Measurements from ENCODE around the gene P2RX6.
"Not testable (repeated sequence)": the region's sequence is repeated elsewhere in the genome, so short reads cannot be mapped to it uniquely, and the experiment has no call there.

P2RX6 gene

DNA sequence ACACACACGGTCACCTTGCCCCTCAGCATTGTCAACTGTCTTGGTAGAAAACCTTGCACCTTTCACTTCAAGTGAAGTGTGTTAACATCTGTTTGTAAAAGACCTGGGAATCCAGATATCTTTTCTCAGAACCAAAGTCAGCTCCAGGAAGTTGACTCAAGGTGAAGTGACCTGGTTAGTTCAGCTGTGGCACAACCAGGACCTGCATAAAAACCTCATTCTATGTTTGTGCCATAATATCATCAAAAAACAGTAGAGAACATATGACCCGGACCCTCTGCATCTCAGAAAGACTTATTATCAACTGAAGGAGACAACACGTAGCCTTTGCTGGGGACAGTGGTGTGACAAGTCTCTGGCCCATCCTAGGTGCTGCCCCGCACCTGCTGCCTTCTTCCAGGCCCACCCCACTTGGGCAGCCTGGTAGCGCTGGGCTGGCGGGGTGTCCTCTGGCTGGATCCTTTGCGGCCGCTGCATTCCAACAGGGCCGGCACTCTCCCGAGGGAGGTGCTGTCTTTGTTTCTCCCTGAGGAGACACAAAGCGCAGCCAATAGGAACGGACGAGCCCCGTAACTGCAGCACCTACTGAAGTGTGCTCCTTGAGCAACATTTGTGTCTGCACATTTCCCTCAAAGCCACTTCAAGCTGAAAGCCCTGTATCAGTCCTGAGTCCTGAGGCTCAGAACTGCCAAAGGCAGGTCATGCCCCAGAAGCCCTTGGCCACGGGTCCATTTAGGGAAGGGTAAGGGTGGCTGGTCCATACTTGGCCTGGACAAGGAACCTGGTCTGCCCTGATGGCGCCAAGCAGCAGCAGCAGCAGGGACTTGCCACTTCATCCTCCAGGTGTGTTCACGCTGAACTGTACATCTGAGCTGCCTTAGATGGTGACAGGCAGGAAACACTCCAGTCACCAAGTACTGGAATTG, 56.0 kb downstream of the P2RX6 start:
- Mint-ChIP-seq H3K9me3 (peaks cover 9% of the 10 kb centered on the region), H3K27me3 (ENCODE audit: low read depth, poor library complexity) (peaks cover 14% of the 10 kb centered on the region), H3K27ac (no peak overlapping the region), H3K36me3 (ENCODE audit: low read depth) (no peaks in the 10 kb centered on the region), H3K4me1 (peaks cover 15% of the 10 kb centered on the region), H3K4me3 (no peak overlapping the region)
- TF ChIP-seq, protein P1, sequence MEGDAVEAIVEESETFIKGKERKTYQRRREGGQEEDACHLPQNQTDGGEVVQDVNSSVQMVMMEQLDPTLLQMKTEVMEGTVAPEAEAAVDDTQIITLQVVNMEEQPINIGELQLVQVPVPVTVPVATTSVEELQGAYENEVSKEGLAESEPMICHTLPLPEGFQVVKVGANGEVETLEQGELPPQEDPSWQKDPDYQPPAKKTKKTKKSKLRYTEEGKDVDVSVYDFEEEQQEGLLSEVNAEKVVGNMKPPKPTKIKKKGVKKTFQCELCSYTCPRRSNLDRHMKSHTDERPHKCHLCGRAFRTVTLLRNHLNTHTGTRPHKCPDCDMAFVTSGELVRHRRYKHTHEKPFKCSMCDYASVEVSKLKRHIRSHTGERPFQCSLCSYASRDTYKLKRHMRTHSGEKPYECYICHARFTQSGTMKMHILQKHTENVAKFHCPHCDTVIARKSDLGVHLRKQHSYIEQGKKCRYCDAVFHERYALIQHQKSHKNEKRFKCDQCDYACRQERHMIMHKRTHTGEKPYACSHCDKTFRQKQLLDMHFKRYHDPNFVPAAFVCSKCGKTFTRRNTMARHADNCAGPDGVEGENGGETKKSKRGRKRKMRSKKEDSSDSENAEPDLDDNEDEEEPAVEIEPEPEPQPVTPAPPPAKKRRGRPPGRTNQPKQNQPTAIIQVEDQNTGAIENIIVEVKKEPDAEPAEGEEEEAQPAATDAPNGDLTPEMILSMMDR (IDR thresholded peaks at IDR 0.05) = no peak
- no peak for DNase-seq

DNA sequence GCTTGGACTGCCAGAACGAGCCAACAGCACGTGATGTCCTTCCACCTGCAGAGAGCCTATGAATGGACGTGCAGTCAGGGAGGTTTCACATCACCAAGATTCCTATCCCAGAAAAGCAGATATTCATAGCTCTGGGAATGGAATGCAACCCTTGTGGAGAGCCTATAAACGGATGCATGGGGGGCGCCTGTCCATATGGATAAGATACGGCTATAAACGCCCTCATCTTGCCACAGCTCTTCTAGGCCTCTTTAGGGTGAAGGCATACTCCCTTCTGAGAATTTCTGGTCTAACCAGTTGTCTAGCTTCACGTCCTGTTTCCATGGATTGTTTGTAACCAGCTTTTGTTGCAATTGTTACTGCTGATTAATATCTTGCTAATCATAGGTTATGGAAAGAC, 56.8 kb downstream of the P2RX6 start:
- Mint-ChIP-seq H3K4me1 (peaks cover 15% of the 10 kb centered on the region), H3K27me3 (ENCODE audit: low read depth, poor library complexity) (peaks cover 14% of the 10 kb centered on the region)
- not testable (repeated sequence) for H3K9me3 Mint-ChIP-seq; H3K36me3 Mint-ChIP-seq (ENCODE audit: low read depth); DNase-seq; H3K27ac Mint-ChIP-seq; H3K4me3 Mint-ChIP-seq

DNA sequence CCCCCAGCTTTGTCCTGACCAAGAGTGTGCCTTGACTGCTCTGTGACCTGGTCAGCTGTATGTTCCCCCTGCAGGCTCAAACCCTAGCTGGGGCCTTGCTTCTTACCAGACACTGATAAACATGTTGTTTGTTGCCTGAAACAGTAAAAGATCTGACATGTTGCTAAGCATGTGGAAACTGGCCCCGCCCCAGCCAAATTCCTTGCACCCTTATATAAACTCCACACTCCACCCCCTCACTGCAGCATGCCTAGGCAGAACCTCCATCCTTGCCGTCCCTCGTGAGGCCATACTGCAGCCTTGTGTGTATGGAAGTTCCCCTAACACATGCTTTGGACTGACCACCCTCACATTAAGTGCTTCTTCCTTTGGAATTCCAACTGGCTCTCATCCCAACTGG, 58.1 kb downstream of the P2RX6 start:
- DNase-seq = no peak
- H3K27ac Mint-ChIP-seq = no peak overlapping the region
- H3K4me1 Mint-ChIP-seq = peaks cover 14% of the 10 kb centered on the region
- peaks cover 12% of the 10 kb centered on the region for H3K27me3 Mint-ChIP-seq (ENCODE audit: low read depth, poor library complexity)
- H3K4me3 Mint-ChIP-seq = no peak overlapping the region
- TF ChIP-seq, protein P1 (IDR thresholded peaks at IDR 0.05) = no peak
- no peaks in the 10 kb centered on the region for H3K36me3 Mint-ChIP-seq (ENCODE audit: low read depth)
- H3K9me3 Mint-ChIP-seq = peaks cover 9% of the 10 kb centered on the region

DNA sequence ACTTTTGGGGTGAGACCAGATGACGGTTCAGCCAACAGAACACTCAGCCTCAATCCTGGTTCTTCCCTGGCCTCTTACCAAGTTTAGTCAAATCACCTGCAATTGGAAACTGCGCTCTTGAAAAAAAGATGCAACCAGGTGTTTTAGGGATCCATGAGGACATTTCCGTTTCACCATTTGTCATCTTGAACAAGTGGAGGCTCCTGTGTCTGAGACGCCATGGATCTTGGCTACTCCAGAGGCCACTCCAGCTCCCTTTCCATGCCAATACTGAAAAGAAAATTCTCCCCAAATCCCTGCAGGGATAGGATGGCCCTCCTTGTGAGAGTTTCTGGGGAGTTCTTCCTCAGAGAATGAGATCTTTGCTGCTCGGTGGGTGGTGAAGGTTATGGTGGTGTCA, 58.5 kb downstream of the P2RX6 start:
- TF ChIP-seq, protein P1 (IDR thresholded peaks at IDR 0.05) = no peak
- H3K27me3 Mint-ChIP-seq (ENCODE audit: low read depth, poor library complexity) = peaks cover 12% of the 10 kb centered on the region
- peaks cover 9% of the 10 kb centered on the region for H3K4me1 Mint-ChIP-seq
- no peak for DNase-seq
- no peak overlapping the region for H3K4me3 Mint-ChIP-seq
- H3K27ac Mint-ChIP-seq = no peak overlapping the region
- no peaks in the 10 kb centered on the region for H3K36me3 Mint-ChIP-seq (ENCODE audit: low read depth)
- H3K9me3 Mint-ChIP-seq = peaks cover 9% of the 10 kb centered on the region

DNA sequence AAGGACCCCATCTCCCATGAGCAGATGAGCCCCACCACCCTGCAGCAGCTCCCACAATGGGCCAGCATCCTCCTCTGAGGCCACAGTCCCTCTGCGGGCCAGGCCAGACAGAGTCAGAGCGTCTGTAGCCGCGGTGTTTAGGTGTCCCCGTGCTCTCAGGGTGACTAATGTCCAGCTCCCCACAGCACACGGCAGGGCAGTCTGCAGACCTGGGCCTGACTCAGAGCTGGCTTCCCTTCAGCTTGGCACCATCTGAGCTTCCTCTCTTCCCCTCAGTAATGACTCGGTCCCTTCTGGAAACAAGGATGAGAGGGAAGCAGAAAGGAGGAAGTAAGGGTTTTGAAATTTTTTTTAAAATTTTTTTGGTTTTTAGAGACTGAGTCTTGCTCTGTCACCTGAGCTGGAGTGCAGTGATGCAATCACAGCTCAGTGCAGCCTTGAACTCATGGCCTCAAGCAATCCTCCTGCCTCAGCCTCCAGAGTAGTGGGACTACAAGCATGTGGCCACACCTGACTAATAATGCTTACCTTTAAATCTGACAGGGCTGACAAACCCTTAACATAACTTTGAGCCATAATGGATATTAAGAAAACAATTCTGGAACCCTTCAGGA, 59.2 kb downstream of the P2RX6 start:
- no peak overlapping the region for H3K27ac Mint-ChIP-seq
- DNase-seq = no peak
- TF ChIP-seq, protein P1 (IDR thresholded peaks at IDR 0.05) = no peak
- H3K4me3 Mint-ChIP-seq = no peak overlapping the region
- H3K36me3 Mint-ChIP-seq (ENCODE audit: low read depth) = no peaks in the 10 kb centered on the region
- peaks cover 6% of the 10 kb centered on the region for H3K4me1 Mint-ChIP-seq
- peaks cover 12% of the 10 kb centered on the region for H3K27me3 Mint-ChIP-seq (ENCODE audit: low read depth, poor library complexity)
- H3K9me3 Mint-ChIP-seq = peaks cover 9% of the 10 kb centered on the region

DNA sequence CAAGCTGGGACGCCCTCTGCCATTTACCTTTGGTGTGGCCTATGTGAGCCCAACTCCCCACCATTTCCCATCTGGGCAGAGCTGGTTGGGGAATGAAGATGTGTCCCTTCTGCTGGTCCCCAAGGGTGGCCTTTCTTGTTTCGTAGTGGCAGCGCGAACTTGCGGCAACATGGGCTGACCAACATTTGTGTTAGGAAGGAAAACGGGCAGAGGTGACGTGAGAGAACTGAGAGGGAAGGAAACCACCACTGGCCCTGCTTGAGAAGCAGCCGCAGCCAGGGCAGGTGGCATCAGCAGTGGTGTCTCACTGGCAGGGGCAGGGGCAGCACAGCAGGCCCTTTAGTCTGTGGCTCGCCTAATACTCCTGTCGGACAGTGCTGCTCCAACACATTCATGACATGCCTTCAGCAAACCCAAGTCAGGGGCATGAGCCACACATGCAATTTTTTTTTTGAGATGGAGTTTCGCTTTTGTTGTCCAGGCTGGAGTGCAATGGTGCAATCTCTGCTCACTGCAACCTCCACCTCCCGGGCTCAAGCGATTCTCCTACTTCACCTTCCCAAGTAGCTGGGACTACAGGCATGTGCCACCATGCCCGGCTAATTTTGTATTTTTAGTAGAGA, 60.7 kb downstream of the P2RX6 start:
- no peak overlapping the region for H3K27ac Mint-ChIP-seq
- no peak for DNase-seq
- H3K27me3 Mint-ChIP-seq (ENCODE audit: low read depth, poor library complexity) = peaks cover 12% of the 10 kb centered on the region
- H3K36me3 Mint-ChIP-seq (ENCODE audit: low read depth) = no peaks in the 10 kb centered on the region
- H3K4me1 Mint-ChIP-seq = peaks cover 4% of the 10 kb centered on the region
- peaks cover 9% of the 10 kb centered on the region for H3K9me3 Mint-ChIP-seq
- H3K4me3 Mint-ChIP-seq = no peak overlapping the region
- TF ChIP-seq, protein P1 (IDR thresholded peaks at IDR 0.05) = no peak

All from nephron progenitor cell (in vitro differentiated cells).